Mesendoderm (in vitro differentiated cells): ENCODE data around the gene NIPBL.

Source experiments
- DNase-seq: peaks from one replicate; pipeline ENCODE4 v3.0.0; 2013
- H2AK5ac ChIP-seq: 2 replicates; pipeline ENCODE4 v1.6.1; 2013; ENCODE audit warnings: low read length, inconsistent platforms
- H2BK120ac ChIP-seq: 2 replicates; pipeline ENCODE4 v1.6.1; 2013; ENCODE audit warnings: low read depth, mild to moderate bottlenecking, low read length, moderate library complexity, mixed read lengths
- H2BK15ac ChIP-seq: replicated peaks from 2 replicates; pipeline ENCODE4 v1.6.1; 2013; ENCODE audit warnings: low read depth, mild to moderate bottlenecking, moderate library complexity
- H2BK5ac ChIP-seq: 2 replicates; pipeline ENCODE4 v1.6.1; 2013; ENCODE audit warnings: low read length, inconsistent platforms
- H3K18ac ChIP-seq: 2 replicates; pipeline ENCODE4 v1.6.1; 2013; ENCODE audit warnings: mild to moderate bottlenecking, low read length, mixed read lengths
- H3K23ac ChIP-seq: one replicate; pipeline ENCODE4 v1.6.1; 2013; ENCODE audit warnings: low read length
- H3K27ac ChIP-seq: 2 replicates; pipeline ENCODE4 v1.5.1; 2013; ENCODE audit warnings: low read depth, mild to moderate bottlenecking, inconsistent platforms, low read length, moderate library complexity
- H3K27me3 ChIP-seq: 2 replicates; pipeline ENCODE4 v1.6.1; 2013; ENCODE audit warnings: low read length, control low read depth, mild to moderate bottlenecking, inconsistent platforms; ENCODE audit not compliant: insufficient read depth, poor library complexity
- H3K36me3 ChIP-seq: 2 replicates; pipeline ENCODE4 v1.6.1; 2013; ENCODE audit warnings: low read length, inconsistent platforms; ENCODE audit not compliant: control insufficient read depth, insufficient read depth
- H3K4ac ChIP-seq: one replicate; pipeline ENCODE4 v1.6.1; 2013; ENCODE audit warnings: low read depth, mild to moderate bottlenecking, low read length, moderate library complexity
- H3K4me1 ChIP-seq: 2 replicates; pipeline ENCODE4 v1.6.1; 2013; ENCODE audit warnings: low read depth, low read length, inconsistent platforms; ENCODE audit not compliant: control insufficient read depth
- H3K4me2 ChIP-seq: 2 replicates; pipeline ENCODE4 v1.6.1; 2013; ENCODE audit warnings: low read length
- H3K4me3 ChIP-seq: 2 replicates; pipeline ENCODE4 v1.5.1; 2013; ENCODE audit warnings: mild to moderate bottlenecking, low read length
- H3K56ac ChIP-seq: one replicate; pipeline ENCODE4 v1.6.1; 2013; ENCODE audit warnings: low read length
- H3K79me1 ChIP-seq: 2 replicates; pipeline ENCODE4 v1.6.1; 2013; ENCODE audit warnings: low read length, inconsistent platforms
- H3K79me2 ChIP-seq: 2 replicates; pipeline ENCODE4 v1.6.1; 2013; ENCODE audit warnings: mild to moderate bottlenecking, low read length; ENCODE audit not compliant: control insufficient read depth, insufficient read depth
- H3K9ac ChIP-seq: 2 replicates; pipeline ENCODE4 v1.6.1; 2013; ENCODE audit warnings: low read length, inconsistent platforms
- H4K5ac ChIP-seq: one replicate; pipeline ENCODE4 v1.6.1; 2013; ENCODE audit warnings: low read length
- H4K8ac ChIP-seq: one replicate; pipeline ENCODE4 v1.6.1; 2013; ENCODE audit warnings: low read depth, mild to moderate bottlenecking, control low read depth, low read length, moderate library complexity
- WGBS: extraction: QIAGEN DNeasy Blood & Tissue Kit; methylation state at CpG from one replicate; pipeline ENCODE4 v1.1.7; 2013; ENCODE audit warnings: low lambda C conversion rate, missing lambda C conversion rate; ENCODE audit not compliant: insufficient coverage; ENCODE audit errors: extremely low coverage; 5-methylcytosine and 5-hydroxymethylcytosine counted together

Gene NIPBL

GRCh38 chr5:36957953-36958537 is 81.5 kb downstream of the NIPBL start:
- DNase-seq: no peak
- H3K36me3 ChIP-seq: no peaks in the 10 kb centered on the region
- H2BK15ac ChIP-seq: no peak overlapping the region

DNA sequence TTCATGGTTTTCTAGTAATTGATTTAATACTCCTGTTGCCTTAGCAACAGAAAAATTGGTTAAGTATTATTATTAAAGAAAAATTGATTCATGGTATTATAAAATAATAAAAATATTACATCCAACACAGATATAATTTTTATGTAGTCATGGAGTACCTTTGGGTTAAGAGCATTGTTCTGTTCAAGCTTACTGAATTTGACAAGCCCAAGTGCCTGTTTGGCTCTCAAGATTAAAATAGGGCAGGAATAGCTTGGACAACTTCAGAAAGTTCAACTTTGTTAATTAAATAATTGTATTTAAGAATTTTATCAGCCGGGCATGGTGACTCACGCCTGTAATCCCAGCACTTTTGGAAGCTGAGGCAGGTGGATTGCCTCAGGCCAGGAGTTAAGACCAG is 82.0 kb downstream of the NIPBL start:
- no CpG with 5 or more reads among the region's 2 CpGs for WGBS
- no peak overlapping the region for H2BK120ac ChIP-seq
- no peak overlapping the region for H4K5ac ChIP-seq
- no peak overlapping the region for H3K4ac ChIP-seq
- no peak overlapping the region for H3K4me3 ChIP-seq
- no peak overlapping the region for H2BK15ac ChIP-seq
- H3K9ac ChIP-seq: no peak overlapping the region
- H3K79me1 ChIP-seq: peaks cover 2% of the 10 kb centered on the region
- H3K23ac ChIP-seq: no peak overlapping the region
- no peak overlapping the region for H3K27ac ChIP-seq
- no peaks in the 10 kb centered on the region for H3K36me3 ChIP-seq
- no peak overlapping the region for H2BK5ac ChIP-seq
- no peaks in the 10 kb centered on the region for H3K27me3 ChIP-seq
- H3K4me1 ChIP-seq: no peaks in the 10 kb centered on the region
- no peak overlapping the region for H3K56ac ChIP-seq
- DNase-seq: no peak
- no peak overlapping the region for H3K18ac ChIP-seq
- no peak overlapping the region for H2AK5ac ChIP-seq
- no peaks in the 10 kb centered on the region for H3K79me2 ChIP-seq
- H4K8ac ChIP-seq: no peak overlapping the region
- no peak overlapping the region for H3K4me2 ChIP-seq

More at GRCh38 chr5:36957953-36958537, 81.5 kb downstream of the NIPBL start:
- no peak overlapping the region for H3K27ac ChIP-seq
- H3K79me1 ChIP-seq: peaks cover 2% of the 10 kb centered on the region
- no peak overlapping the region for H3K18ac ChIP-seq
- no peaks in the 10 kb centered on the region for H3K27me3 ChIP-seq
- H3K56ac ChIP-seq: no peak overlapping the region
- no peaks in the 10 kb centered on the region for H3K79me2 ChIP-seq
- H3K4ac ChIP-seq: no peak overlapping the region
- H3K4me1 ChIP-seq: no peaks in the 10 kb centered on the region
- H3K9ac ChIP-seq: no peak overlapping the region
- no peak overlapping the region for H4K5ac ChIP-seq
- no peak overlapping the region for H3K4me2 ChIP-seq
- no peak overlapping the region for H2AK5ac ChIP-seq
- no peak overlapping the region for H3K4me3 ChIP-seq
- H2BK120ac ChIP-seq: no peak overlapping the region
- no peak overlapping the region for H4K8ac ChIP-seq
- no peak overlapping the region for H2BK5ac ChIP-seq
- no CpG with 5 or more reads among the region's 3 CpGs for WGBS
- no peak overlapping the region for H3K23ac ChIP-seq

DNA sequence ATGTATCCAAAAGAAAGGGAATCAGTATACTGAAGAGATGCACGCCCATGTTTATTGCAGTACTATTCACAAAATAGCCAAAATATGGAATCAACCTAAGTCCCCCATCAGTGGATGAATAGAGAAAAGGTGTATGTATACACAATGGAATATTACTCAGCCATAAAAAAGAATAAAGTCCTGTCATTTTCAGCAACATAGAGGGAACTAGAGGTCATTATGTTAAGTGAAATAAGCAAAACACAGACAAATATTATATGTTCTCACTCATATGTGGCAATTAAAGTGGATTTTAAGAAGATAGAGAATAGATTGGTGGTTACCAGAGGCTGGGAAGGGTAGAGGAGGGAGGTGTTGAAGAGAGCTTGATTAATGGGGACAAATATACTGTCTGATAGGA is 88.6 kb downstream of the NIPBL start:
- no peaks in the 10 kb centered on the region for H3K79me1 ChIP-seq
- no peak overlapping the region for H3K23ac ChIP-seq
- no peak overlapping the region for H3K9ac ChIP-seq
- H3K79me2 ChIP-seq: no peaks in the 10 kb centered on the region
- no peak overlapping the region for H2AK5ac ChIP-seq
- no peaks in the 10 kb centered on the region for H3K36me3 ChIP-seq
- no peak overlapping the region for H4K8ac ChIP-seq
- H3K4me3 ChIP-seq: no peak overlapping the region
- no peak overlapping the region for H2BK15ac ChIP-seq
- no peak for DNase-seq
- H3K18ac ChIP-seq: no peak overlapping the region
- no CpG with 5 or more reads among the region's 1 CpG for WGBS
- no peak overlapping the region for H3K27ac ChIP-seq
- H4K5ac ChIP-seq: no peak overlapping the region
- H3K4me2 ChIP-seq: no peak overlapping the region
- no peaks in the 10 kb centered on the region for H3K4me1 ChIP-seq
- H2BK5ac ChIP-seq: no peak overlapping the region
- no peak overlapping the region for H3K4ac ChIP-seq
- no peak overlapping the region for H2BK120ac ChIP-seq
- no peak overlapping the region for H3K56ac ChIP-seq
- H3K27me3 ChIP-seq: no peaks in the 10 kb centered on the region

- H2BK5ac ChIP-seq: no peak overlapping the region
- no peak overlapping the region for H2AK5ac ChIP-seq
- no peaks in the 10 kb centered on the region for H3K4me1 ChIP-seq
- no peak overlapping the region for H3K23ac ChIP-seq
- H2BK15ac ChIP-seq: no peak overlapping the region
- no peaks in the 10 kb centered on the region for H3K36me3 ChIP-seq
- H4K5ac ChIP-seq: no peak overlapping the region
- H3K79me2 ChIP-seq: no peaks in the 10 kb centered on the region
- no peak overlapping the region for H3K4me3 ChIP-seq
- no peak overlapping the region for H3K27ac ChIP-seq
- H3K9ac ChIP-seq: no peak overlapping the region
- no peak for DNase-seq
- no peak overlapping the region for H3K18ac ChIP-seq
- no peak overlapping the region for H4K8ac ChIP-seq
- no peak overlapping the region for H3K56ac ChIP-seq
- no CpG with 5 or more reads among the region's 2 CpGs for WGBS
- no peak overlapping the region for H3K4me2 ChIP-seq
- H3K27me3 ChIP-seq: no peaks in the 10 kb centered on the region
- no peaks in the 10 kb centered on the region for H3K79me1 ChIP-seq
- H2BK120ac ChIP-seq: no peak overlapping the region
- no peak overlapping the region for H3K4ac ChIP-seq
Observed at GRCh38 chr5:36969700-36970395, 93.3 kb downstream of the NIPBL start.

GRCh38 chr5:36978196-36978595 is 101.6 kb downstream of the NIPBL start:
- DNase-seq: no peak
- Histone ChIP-seq H3K79me2 (peaks cover 1% of the 10 kb centered on the region), H3K18ac (no peak overlapping the region), H3K79me1 (no peaks in the 10 kb centered on the region), H4K8ac (no peak overlapping the region), H3K23ac (no peak overlapping the region), H2AK5ac (no peak overlapping the region), H3K4me1 (no peaks in the 10 kb centered on the region), H2BK15ac (no peak overlapping the region), H2BK5ac (no peak overlapping the region), H3K36me3 (no peaks in the 10 kb centered on the region), H3K27me3 (no peaks in the 10 kb centered on the region), H2BK120ac (no peak overlapping the region), H4K5ac (no peak overlapping the region), H3K4me3 (no peak overlapping the region), H3K4me2 (no peak overlapping the region), H3K27ac (no peak overlapping the region), H3K4ac (no peak overlapping the region), H3K56ac (no peak overlapping the region), H3K9ac (no peak overlapping the region)

DNA sequence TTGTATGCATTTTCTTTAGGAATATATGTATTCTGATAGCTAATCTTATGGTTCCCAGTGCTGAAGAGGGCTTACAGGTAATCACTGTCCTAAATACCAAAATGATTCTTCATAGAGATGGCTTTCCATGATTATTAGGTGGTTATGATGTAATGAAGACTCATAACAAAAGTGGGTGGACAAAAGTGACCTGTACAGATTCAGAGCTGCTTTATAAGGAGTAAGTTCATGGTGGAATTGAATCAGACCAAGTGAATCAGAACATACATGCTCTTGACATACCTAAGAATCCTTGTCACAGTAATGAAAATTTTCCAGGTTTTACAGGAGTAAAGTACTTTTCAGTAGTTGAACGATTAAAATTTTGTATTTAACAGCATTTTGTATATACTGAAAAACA is 105.6 kb downstream of the NIPBL start:
- H3K23ac ChIP-seq: no peak overlapping the region
- no peak overlapping the region for H3K27ac ChIP-seq
- no peak overlapping the region for H3K4me2 ChIP-seq

More for the DNA sequence above, 105.6 kb downstream of the NIPBL start:
- Histone ChIP-seq H3K18ac (no peak overlapping the region), H3K4me1 (no peaks in the 10 kb centered on the region), H4K5ac (no peak overlapping the region), H3K9ac (no peak overlapping the region), H3K79me2 (peaks cover 1% of the 10 kb centered on the region), H3K4me3 (no peak overlapping the region), H3K79me1 (no peaks in the 10 kb centered on the region), H3K56ac (no peak overlapping the region), H2BK120ac (no peak overlapping the region), H2BK5ac (no peak overlapping the region), H3K4ac (no peak overlapping the region), H2BK15ac (no peak overlapping the region), H2AK5ac (no peak overlapping the region), H3K36me3 (no peaks in the 10 kb centered on the region), H3K27me3 (no peaks in the 10 kb centered on the region), H4K8ac (no peak overlapping the region)
- no CpG with 5 or more reads among the region's 1 CpG for WGBS
- no peak for DNase-seq
